Suppressor macrophage treated with lipopolysaccharide for 4 hours (primary cell): ENCODE data around the gene ITFG1.
A peak's percentile ranks its signal among the peaks of the same experiment; 100 is the strongest.

Source experiments
- DNase-seq: peaks from one replicate; pipeline ENCODE4 v3.0.0-alpha.2; 2020

Gene ITFG1

GRCh38 chr16:47320546-47321310 lies 140.1 kb downstream of the ITFG1 start:
- no peak for DNase-seq

GRCh38 chr16:47317465-47318240 lies 143.2 kb downstream of the ITFG1 start:
- DNase-seq, result no peak

- DNase-seq, result no peak
These were observed 144.3 kb downstream of the ITFG1 start for GRCh38 chr16:47316442-47317015.

DNA sequence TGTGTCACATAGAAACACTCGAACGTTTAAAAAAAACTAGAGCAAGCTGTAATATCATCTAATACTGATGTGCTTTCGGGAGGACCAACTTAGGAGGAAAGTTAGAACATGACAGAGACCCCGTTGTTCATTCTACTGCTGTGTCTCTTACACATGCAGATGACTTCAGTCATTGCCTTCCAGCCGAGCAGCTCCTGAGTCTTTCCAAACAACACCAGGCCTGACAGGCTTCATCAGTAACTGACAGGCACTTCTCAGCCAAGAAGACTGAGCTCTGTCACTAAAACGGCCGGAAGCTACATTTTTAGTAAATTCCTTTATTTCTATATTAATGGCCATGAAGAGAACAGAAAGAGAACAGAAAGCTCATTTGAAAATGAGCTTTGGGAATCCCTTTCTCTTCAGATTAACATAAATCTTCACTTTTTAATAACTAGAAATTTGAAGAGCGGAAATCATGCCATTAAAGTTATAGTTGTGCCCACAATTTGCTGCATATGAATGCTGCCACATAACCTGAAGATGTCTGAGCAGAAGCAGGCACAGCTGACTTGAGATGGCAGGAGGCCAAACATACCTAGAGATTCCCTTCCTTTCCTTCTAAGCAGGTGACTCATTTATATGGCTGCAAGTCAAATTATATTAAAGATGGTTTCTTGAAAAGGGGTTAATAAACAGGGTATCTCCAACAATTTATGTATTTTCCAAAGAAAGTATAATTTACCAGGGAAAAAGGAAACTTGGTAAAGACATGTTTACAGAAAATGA lies 148.9 kb downstream of the ITFG1 start:
- DNase-seq, result no peak

DNA sequence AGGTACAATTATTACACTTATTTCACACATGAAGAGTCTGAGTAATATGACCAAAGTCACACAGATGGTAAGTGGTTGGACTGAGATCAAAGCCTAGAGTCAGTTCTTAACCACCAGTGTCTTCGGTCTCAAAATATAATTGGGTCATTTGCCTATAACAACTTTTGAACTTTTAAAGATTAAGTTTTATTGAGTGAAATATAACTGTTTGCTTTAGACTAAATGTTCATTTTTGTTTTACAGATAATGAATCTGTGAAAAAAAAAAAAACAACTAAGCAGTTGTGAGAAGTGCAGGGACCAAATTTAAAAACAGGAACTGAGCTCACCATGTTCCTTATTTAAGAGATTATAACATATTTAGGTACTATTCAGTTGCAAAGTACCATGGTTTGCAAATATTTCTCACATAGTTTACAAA lies 150.1 kb downstream of the ITFG1 start:
- DNase-seq, result peak; percentile 3

- DNase-seq, result no peak
These were observed 151.1 kb downstream of the ITFG1 start for GRCh38 chr16:47309581-47310312.

DNA sequence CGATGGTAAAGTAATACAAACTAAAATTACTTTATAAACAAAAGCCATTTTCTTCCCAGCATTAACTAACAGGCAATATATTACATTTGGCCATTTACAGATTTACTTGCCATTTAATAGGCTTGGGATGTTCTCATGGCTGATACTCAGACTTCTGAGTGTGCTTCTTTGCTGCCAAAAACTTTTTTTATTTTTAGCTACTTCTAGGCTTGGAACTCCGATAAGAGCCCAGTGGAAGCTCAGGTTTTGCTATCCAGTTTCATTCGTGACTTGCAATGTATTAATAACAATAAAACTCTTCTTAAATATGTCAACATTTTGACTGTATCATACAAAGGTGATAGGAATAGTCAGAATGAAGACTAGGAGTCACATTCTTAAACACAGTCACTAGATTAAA lies 152.3 kb downstream of the ITFG1 start:
- no peak for DNase-seq

- DNase-seq, result no peak
These were observed 156.3 kb downstream of the ITFG1 start for GRCh38 chr16:47304563-47304962.

- DNase-seq, result no peak
These were observed 161.3 kb downstream of the ITFG1 start for GRCh38 chr16:47299587-47299986.

DNA sequence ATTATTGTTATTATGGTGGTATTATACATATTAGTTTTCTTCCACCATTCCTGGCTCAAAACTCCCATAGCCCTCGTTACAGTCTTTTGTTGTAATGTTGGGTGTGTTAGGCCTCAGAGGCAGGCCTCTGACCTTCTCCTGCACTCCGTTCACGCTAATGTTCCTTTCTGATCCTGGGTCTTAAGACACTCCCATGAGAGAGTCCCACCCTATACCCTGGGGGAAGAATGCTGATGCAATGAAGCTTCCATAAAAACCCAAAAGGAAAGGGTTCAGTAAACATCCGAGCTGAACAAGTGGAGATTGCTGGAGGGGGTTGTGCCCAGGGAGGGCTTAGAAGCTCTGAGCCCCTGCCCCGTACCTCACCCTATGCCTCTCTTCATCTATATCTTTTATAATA lies 175.9 kb downstream of the ITFG1 start:
- DNase-seq, result no peak

DNA sequence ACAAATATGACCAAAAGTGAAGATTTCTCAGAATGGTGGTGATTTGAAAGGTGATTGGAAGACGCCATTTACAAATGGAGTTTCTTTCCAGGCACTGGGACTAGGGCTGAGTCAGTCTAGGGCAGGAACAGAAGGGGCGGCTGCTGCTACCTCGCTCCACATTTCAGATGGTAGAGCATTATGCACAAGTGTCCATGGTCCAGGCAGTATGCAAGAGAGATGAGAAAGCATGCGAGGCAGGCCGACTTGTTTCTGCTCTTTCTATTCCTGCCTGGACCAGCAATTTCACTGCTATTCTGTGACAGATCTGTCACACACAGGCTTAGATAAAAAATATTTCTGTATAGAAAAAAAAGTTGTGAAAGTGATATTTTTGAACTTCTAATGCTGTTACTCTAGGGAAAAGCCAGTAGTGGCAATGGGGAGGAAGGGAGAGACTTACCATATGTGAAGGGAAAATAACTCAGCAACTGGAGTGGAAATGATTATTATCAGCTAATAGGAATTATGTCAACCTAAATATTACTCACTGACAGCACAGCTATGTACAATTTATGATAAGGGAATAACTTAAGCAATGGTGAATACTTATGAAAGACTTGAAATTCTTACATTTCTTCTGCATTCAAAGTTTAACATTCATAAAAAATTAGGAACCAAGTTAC lies 182.4 kb downstream of the ITFG1 start:
- DNase-seq, result no peak

GRCh38 chr16:47276522-47276921 lies 184.3 kb downstream of the ITFG1 start:
- no peak for DNase-seq

DNA sequence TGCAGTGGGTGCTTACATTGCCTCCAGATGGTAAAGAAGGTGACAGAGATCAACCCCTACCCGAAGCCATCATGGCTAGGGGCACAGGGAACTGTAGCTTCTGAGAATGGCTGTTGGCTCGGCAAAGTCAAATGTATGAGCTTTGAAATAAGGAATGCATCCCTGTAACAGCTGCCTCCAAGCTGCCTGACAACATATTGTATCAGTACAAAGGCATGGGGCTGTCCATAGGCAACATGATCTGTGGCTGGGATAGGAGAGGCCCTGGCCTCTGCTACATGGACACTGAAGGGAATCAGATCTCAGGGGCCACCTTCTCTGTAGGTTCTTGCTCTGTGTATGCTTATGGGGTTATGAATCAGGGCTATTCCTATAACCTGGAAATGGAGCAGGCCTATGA lies 197.9 kb downstream of the ITFG1 start:
- no peak for DNase-seq

- DNase-seq, result no peak
These were observed 200.4 kb downstream of the ITFG1 start for GRCh38 chr16:47260503-47260902.

DNA sequence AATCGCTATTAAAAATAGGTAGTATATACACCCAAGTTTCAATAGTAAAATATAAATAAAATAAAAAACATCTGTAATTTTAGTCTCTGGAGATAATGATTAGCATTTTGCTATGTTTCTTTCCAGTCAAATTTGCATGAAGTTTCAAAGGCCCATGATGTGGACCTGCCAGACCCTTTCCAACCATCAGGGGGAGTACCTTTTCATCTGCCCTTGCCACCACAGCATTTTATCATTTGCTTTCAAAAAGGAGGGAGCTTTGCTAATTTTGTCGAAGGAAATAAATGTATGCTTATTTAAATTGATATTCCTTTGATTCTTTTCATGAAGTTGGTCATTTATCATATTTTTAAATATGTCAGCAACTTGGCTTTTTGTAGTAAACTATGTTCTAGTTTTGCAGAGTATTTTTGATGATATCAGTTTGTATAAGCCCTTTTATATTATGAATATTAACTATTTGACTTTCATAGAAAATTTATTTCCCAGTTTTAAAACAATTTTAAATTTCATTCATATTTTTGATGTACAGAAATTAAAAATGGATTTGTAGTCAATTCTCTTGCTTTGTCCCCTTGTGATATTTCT lies 201.9 kb downstream of the ITFG1 start:
- DNase-seq, result peak; percentile 16

DNA sequence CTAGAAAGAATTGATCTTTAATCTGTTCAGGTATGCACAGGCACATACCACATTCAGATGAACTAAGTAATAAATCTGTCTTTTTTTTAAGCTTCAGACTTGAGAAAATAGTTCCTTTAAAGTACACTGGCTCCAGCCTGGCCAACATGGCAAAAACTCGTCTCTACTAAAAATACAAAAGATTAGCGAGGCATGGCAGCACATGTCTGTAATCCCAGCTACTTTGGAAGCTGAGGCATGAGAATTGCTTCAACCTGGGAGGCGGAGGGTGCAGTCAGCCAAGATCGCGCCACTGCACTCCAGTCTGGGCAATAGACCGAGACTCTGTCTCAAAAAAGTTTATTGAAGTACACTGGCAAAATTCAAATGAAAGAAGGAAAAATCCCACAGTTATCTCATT lies 206.1 kb downstream of the ITFG1 start:
- DNase-seq, result no peak

DNA sequence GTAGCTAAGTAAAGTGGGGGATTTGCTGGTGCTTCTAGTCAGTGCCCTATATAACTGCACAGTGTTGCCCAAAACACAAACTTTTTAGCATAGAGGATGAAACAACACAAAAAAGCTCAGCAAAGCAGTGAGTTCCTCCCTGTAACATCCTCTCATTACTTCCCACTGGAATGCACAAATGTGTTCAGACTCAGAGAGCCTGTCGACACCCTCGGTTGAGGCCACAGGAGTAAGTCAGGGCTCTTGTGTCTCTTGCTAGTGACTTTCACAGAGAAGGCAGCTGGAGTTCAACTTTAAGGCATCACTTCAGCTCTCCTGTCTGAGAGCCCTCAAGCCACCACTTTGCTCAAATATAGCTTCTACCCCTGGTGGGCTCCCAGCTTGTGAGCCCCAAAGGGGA lies 209.9 kb downstream of the ITFG1 start:
- DNase-seq, result no peak

DNA sequence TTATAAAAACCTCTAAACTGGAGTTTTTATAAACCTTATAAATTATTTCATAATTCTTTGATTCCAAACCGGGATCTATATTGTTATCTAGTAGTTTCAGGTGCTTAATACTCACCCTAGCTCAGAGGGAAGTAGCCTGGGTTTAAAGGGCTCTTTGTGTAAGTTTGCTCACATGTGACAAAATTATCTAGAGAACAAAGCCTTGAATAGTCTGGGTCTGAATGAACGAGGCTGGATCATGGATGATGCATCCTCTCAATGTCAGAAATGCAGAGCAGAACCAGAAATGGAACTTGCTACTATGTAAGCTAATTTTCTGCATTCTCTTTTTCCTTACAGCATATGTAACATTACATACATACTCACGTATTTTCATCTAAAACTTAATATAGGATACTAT lies 213.2 kb downstream of the ITFG1 start:
- DNase-seq, result no peak

- no peak for DNase-seq
These were observed 216.7 kb downstream of the ITFG1 start for GRCh38 chr16:47244206-47244605.

- no peak for DNase-seq
These were observed 219.8 kb downstream of the ITFG1 start for GRCh38 chr16:47241061-47241460.

DNA sequence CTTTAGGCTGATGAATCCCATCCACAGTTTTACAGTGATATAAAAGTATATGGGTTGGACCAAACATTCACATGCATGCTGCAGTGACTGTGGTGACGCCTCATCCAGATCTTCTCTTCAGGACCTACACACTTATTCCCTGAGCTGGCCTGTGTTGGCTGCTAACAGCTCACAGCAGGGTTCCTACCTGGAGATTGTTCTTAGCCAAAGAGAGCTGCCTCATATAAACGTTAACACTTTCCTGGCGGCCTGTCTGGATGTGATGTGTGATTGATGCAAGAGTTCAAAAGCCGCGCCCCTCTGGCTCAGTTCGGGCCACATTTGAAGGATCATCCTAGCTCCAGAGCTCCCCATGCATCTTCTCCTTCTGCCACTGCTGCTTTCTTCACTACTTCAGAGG lies 224.1 kb downstream of the ITFG1 start:
- no peak for DNase-seq

- no peak for DNase-seq
These were observed 230.6 kb downstream of the ITFG1 start for GRCh38 chr16:47230296-47230695.
